D721Med (cell line): ENCODE results near the gene ARFRP1.

Source experiments
- DNase-seq: peaks from one replicate; pipeline ENCODE4 v3.0.0; 2011; ENCODE audit warnings: low spot score; ENCODE audit not compliant: insufficient read length
- FAIRE-seq: peaks from 2 replicates; lab custom pipeline; 2011; peaks lifted over from hg19 to GRCh38; lab: Jason Lieb, UNC
- CTCF ChIP-seq: IDR thresholded peaks from 2 replicates; pipeline ENCODE4 v1.5.1; 2012; ENCODE audit warnings: mild to moderate bottlenecking, control low read depth; ENCODE audit not compliant: insufficient read depth; ENCODE audit errors: missing control alignments

ARFRP1 gene

GRCh38 chr20:63707558-63708300 lies at the start of gene ARFRP1, which contains the start of gene ZGPAT:
ARFRP1 (minus strand) TSS chr20:63707976; CDS start chr20:63707091, 885 bp downstream.
ZGPAT (plus strand) TSS chr20:63708039; CDS start chr20:63708581, 542 bp downstream.
- FAIRE-seq: no peak
- TF ChIP-seq CTCF: no peak
- DNase-seq: peak; percentile 92

DNA sequence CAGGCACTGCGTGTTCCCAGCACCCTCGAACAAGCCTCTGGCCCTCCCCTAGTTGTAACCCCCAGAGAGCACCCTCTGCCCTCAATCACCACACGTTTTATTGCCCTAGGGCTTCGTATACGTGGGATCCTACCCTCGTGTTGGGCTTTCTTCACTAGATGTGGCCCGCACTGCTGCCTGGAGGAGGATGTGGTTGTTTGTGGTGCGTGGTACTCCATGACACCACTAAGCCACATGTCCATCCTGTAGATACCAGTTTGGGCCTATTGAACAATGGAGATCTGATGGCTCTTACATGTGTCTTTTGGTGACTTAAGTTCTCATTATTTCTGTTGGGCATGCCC lies 48.8 kb upstream of the ARFRP1 start:
- no peak for DNase-seq
- TF ChIP-seq CTCF: no peak
- FAIRE-seq: no peak

- FAIRE-seq: no peak
These were observed 48.3 kb upstream of the ARFRP1 start for GRCh38 chr20:63755933-63756647.

GRCh38 chr20:63754008-63754407 lies 46.2 kb upstream of the ARFRP1 start:
- FAIRE-seq (no peak), DNase-seq (no peak)
- TF ChIP-seq CTCF: no peak

More at GRCh38 chr20:63755933-63756647, 48.3 kb upstream of the ARFRP1 start:
- DNase-seq: no peak
- TF ChIP-seq CTCF: no peak

DNA sequence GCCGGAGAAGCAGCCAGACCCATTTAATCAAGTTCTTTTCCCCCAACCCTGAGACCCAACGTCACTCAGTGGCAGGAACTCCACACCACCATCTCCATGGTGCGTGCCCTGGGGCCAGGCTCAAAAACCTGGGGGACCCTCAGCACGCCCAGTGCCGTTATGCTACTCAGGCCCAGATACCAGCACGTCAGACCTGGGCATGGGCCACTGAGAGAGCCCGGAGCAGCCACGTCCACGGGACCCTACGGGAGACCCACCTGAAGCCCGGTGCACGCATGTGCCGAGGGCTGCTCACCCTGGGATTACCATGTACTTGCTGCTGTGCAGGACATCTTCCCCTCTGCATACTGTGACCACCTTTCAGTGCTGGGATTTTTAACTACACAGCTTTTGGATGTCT lies 45.6 kb upstream of the ARFRP1 start:
- no peak for TF ChIP-seq CTCF
- FAIRE-seq (no peak), DNase-seq (no peak)

GRCh38 chr20:63752411-63753101 lies 44.8 kb upstream of the ARFRP1 start:
- TF ChIP-seq CTCF: no peak
- DNase-seq (no peak), FAIRE-seq (no peak)
